Lung (tissue), 12 donors: Measurements from ENCODE around the gene KRT3. TPM values are rescaled to one million over a fixed set of nuclear protein-coding genes. Genes with fewer than 3 reads are reported as not detected.

Experiments
- ATAC-seq: fragments of 200-7000 bp; cut with Tn5 transposase; one replicate; pipeline ENCODE4 v1.9.1; 2020; ENCODE audit warnings: moderate number of reproducible peaks; ENCODE audit not compliant: insufficient read depth, low FRiP score
- DNase-seq, 3 donors: peaks; one replicate each; pipeline ENCODE4 v3.0.0-alpha.2; 2013 to 2017
- H3K27ac ChIP-seq, 2 donors: one replicate each; pipeline ENCODE4 v1.5.1; 2013; ENCODE audit warnings: mild to moderate bottlenecking in 2 of 2, moderate library complexity in 2 of 2, control low read depth in 1 of 2, inconsistent platforms in 1 of 2, low read depth in 1 of 2, low read length in 1 of 2
- H3K27me3 ChIP-seq, 3 donors: one replicate each; pipeline ENCODE4 v1.5.1; 2013; ENCODE audit warnings: low read length in 2 of 3; ENCODE audit not compliant: control insufficient read depth in 3 of 3, insufficient read depth in 3 of 3
- H3K36me3 ChIP-seq, 4 donors: one replicate each; pipeline ENCODE4 v1.5.1; 2013; ENCODE audit warnings: low read length in 4 of 4, mild to moderate bottlenecking in 1 of 4, moderate library complexity in 1 of 4; ENCODE audit not compliant: control insufficient read depth in 4 of 4, insufficient read depth in 4 of 4
- H3K4me1 ChIP-seq, 5 donors: one replicate each; pipeline ENCODE4 v1.5.1; 2013; ENCODE audit warnings: low read length in 5 of 5, mild to moderate bottlenecking in 2 of 5, moderate library complexity in 1 of 5; ENCODE audit not compliant: control insufficient read depth in 5 of 5, insufficient read depth in 5 of 5
- H3K4me3 ChIP-seq: one replicate; pipeline ENCODE4 v1.5.1; 2013; ENCODE audit warnings: mild to moderate bottlenecking, control low read depth, moderate library complexity
- H3K9ac ChIP-seq, 2 donors: one replicate each; pipeline ENCODE4 v1.5.1; 2013; ENCODE audit warnings: low read length in 2 of 2, control low read depth in 1 of 2; ENCODE audit not compliant: insufficient read depth in 1 of 2
- H3K9me3 ChIP-seq, 4 donors: one replicate each; pipeline ENCODE4 v1.5.1; 2013; ENCODE audit warnings: low read length in 3 of 4, mild to moderate bottlenecking in 1 of 4, moderate library complexity in 1 of 4; ENCODE audit not compliant: control insufficient read depth in 4 of 4, insufficient read depth in 3 of 4
- WGBS, 2 donors: extraction: QIAGEN DNeasy Blood & Tissue Kit; methylation state at CpG; one replicate each; pipeline ENCODE4 v1.1.7; 2013; 5-methylcytosine and 5-hydroxymethylcytosine counted together
- polyA plus RNA-seq, 2 donors: library from polyadenylated mRNA; stranded (reverse); fragments of 200-250 nt; gene quantifications; one replicate each; pipeline ENCODE4 v1.2.1, GENCODE V29; 2013
- total RNA-seq, 2 donors: library from RNA; depleted of rRNA in 1 of 2; stranded (reverse); fragments of >200 nt in 1 of 2; gene quantifications; one replicate each; pipeline ENCODE4 v1.2.1, GENCODE V29; 2014 to 2021
- TF ChIP-seq, protein P1 (sequence below): IDR thresholded peaks from 2 replicates; pipeline ENCODE4 v1.5.1; 2012; ENCODE audit warnings: mild to moderate bottlenecking; ENCODE audit errors: control extremely low read depth, extremely low read depth
- donor health status: control.
- donor health status: control.
- donor health status: Bipolar disorder and iron deficiency.
- donor health status: healthy.
- donor health status: DM: yes; HTN: yes; CAD: no.

Gene KRT3
- total and polyA plus RNA-seq, 4 donors: not detected

DNA sequence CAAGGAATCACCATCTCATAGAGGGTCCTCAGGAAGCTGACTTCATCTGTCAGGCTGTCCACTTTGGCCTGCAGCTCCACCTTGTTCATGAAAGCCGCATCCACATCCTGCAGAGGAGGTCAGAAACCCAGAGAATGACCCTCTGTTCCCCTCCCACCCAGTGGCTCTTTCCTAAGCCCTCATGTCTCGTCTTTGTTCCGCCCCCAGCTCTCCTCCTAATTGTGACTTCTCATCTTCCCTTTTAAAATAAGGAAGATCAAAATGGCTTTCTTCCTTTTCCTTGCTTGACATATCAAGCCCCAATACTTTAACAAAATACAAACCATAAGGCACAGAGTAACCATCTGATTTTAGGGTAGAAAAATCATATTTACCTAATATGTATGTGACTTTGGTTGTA is 23.1 kb downstream of the KRT3 start:
- no peaks in the 10 kb centered on the region for H3K36me3 ChIP-seq
- ATAC-seq: no peak
- 66 to 78% methylated on average over 3 of the region's 3 CpGs for WGBS, 2 donors

DNA sequence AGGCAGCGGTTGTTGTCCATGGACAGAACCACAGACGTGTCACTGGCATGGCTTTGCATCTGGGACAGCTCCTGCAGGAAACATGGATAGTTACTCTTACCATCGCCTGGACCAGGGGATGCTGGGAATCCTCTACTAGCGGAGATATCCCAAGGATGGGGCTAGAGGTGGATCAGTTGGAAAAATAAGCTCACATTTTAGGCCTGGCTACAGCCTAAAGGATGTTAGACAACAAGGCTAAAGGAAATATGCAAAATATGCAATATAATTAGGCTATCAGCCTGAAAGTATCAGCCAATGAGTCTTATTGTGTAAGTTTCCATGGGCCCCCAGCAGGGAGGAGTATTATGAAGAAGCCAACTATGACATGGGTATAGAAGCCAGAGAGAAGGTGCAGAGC is 23.7 kb downstream of the KRT3 start:
- ATAC-seq: no peak
- TF ChIP-seq, protein P1, sequence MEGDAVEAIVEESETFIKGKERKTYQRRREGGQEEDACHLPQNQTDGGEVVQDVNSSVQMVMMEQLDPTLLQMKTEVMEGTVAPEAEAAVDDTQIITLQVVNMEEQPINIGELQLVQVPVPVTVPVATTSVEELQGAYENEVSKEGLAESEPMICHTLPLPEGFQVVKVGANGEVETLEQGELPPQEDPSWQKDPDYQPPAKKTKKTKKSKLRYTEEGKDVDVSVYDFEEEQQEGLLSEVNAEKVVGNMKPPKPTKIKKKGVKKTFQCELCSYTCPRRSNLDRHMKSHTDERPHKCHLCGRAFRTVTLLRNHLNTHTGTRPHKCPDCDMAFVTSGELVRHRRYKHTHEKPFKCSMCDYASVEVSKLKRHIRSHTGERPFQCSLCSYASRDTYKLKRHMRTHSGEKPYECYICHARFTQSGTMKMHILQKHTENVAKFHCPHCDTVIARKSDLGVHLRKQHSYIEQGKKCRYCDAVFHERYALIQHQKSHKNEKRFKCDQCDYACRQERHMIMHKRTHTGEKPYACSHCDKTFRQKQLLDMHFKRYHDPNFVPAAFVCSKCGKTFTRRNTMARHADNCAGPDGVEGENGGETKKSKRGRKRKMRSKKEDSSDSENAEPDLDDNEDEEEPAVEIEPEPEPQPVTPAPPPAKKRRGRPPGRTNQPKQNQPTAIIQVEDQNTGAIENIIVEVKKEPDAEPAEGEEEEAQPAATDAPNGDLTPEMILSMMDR: no peak
- no peak overlapping the region for H3K9ac ChIP-seq
- H3K27ac ChIP-seq: no peak overlapping the region
- peaks cover 0 to 12% (median 0%) of the 10 kb centered on the region in 3 donors for H3K27me3 ChIP-seq
- DNase-seq: no peak
- H3K9me3 ChIP-seq: peaks cover 0 to 3% (median 0%) of the 10 kb centered on the region in 4 donors
- H3K4me3 ChIP-seq: no peak overlapping the region
- no peaks in the 10 kb centered on the region for H3K4me1 ChIP-seq
- H3K36me3 ChIP-seq: no peaks in the 10 kb centered on the region
- 90 to 95% methylated on average over 4 of the region's 4 CpGs for WGBS, 2 donors

More for the DNA sequence above, 23.1 kb downstream of the KRT3 start:
- Histone ChIP-seq H3K9ac (no peak overlapping the region), H3K4me3 (no peak overlapping the region), H3K27ac (no peak overlapping the region), H3K9me3 (peaks cover 0 to 3% (median 0%) of the 10 kb centered on the region in 4 donors), H3K27me3 (peaks cover 0 to 12% (median 0%) of the 10 kb centered on the region in 3 donors), H3K4me1 (no peaks in the 10 kb centered on the region)
- no peak for DNase-seq
- TF ChIP-seq, protein P1: no peak

DNA sequence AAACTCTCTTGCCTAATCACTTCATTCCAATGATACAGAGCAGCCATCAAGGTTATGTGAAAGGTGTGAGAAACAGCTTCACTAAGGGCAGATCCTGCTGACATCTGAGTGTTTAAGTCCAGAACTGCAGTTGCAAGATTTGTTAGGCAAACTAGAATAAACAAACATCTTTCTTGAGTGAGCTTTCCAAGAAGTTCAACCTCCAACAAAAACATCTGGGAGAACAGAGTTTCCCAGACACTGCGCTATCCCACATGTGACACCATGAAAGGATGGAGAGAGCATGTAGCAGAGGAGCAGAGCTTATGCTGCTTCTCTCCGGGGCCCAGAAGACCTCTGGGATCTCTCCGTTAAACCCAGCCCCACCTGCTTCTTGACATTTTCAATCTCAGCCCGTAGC is 24.4 kb downstream of the KRT3 start:
- Histone ChIP-seq H3K27ac (no peak overlapping the region), H3K9ac (no peak overlapping the region), H3K27me3 (peaks cover 0 to 12% (median 0%) of the 10 kb centered on the region in 3 donors), H3K4me3 (no peak overlapping the region), H3K4me1 (no peaks in the 10 kb centered on the region), H3K36me3 (no peaks in the 10 kb centered on the region), H3K9me3 (peaks cover 0 to 3% (median 0%) of the 10 kb centered on the region in 4 donors)
- DNase-seq: no peak
- TF ChIP-seq, protein P1: no peak
- WGBS, 2 donors: 79% methylated on average over 4 of the region's 4 CpGs
- no peak for ATAC-seq

DNA sequence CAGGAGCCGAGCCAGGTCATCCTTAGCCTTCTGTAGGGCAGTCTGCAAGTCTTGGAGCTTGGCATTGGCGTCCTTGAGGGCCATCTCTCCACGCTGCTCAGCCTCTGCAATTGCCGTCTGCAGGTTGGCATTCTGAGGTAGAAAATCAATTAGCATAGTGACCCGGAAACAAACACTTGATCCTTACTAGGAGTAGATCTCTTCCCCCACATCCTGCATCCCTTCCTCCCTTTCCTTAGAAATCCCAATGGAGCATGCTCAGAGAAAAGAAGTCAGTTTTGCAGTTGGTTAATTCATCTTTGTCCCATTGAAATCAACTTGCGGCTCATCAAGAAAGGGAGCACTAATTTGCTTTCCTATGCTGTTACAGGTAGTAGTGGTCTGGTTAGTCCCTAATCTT is 24.8 kb downstream of the KRT3 start:
- 82 to 88% methylated on average over 6 of the region's 6 CpGs for WGBS, 2 donors
- no peak for DNase-seq
- Histone ChIP-seq H3K27me3 (peaks cover 0 to 12% (median 0%) of the 10 kb centered on the region in 3 donors), H3K9ac (no peak overlapping the region), H3K4me3 (no peak overlapping the region), H3K4me1 (no peaks in the 10 kb centered on the region), H3K36me3 (no peaks in the 10 kb centered on the region), H3K9me3 (peaks cover 0 to 3% (median 0%) of the 10 kb centered on the region in 4 donors), H3K27ac (no peak overlapping the region)
- no peak for ATAC-seq
- TF ChIP-seq, protein P1: no peak
